Smooth muscle cell (in vitro differentiated cells): ENCODE results near the gene SLU7. TPM values are rescaled to one million over a fixed set of nuclear protein-coding genes. Genes with fewer than 3 reads are reported as not detected.

Source experiments
- DNase-seq: peaks from one replicate; lab custom pipeline; 2025; ENCODE audit not compliant: unreplicated experiment; lab: John Stamatoyannopoulos, UW
- H2AFZ ChIP-seq: fragments of 200-600 bp; sonication (generic); 2 replicates; pipeline ENCODE4 v1.6.0; 2016; ENCODE audit warnings: antibody characterized with exemption, low read depth, mild to moderate bottlenecking
- H3F3A ChIP-seq: fragments of 200-600 bp; sonication (generic); 2 replicates; pipeline ENCODE4 v1.6.0; 2017; ENCODE audit warnings: antibody characterized with exemption, low read depth
- H3K27ac ChIP-seq: fragments of 200-600 bp; sonication (generic); 2 replicates; pipeline ENCODE4 v1.5.1; 2016; ENCODE audit warnings: low read depth, mild to moderate bottlenecking
- H3K27me3 ChIP-seq: fragments of 200-600 bp; sonication (generic); 2 replicates; pipeline ENCODE4 v1.6.1; 2016; ENCODE audit warnings: low read depth, mild to moderate bottlenecking
- H3K36me3 ChIP-seq: fragments of 200-600 bp; sonication (generic); 2 replicates; pipeline ENCODE4 v1.5.1; 2016; ENCODE audit warnings: low read depth
- H3K4me1 ChIP-seq: fragments of 200-600 bp; sonication (generic); 2 replicates; pipeline ENCODE4 v1.5.1; 2016; ENCODE audit warnings: low read depth
- H3K4me2 ChIP-seq: fragments of 200-600 bp; sonication (generic); 2 replicates; pipeline ENCODE4 v1.6.0; 2016; ENCODE audit warnings: mild to moderate bottlenecking
- H3K4me3 ChIP-seq: fragments of 200-600 bp; sonication (generic); 2 replicates; pipeline ENCODE4 v1.5.1; 2016; ENCODE audit warnings: mild to moderate bottlenecking
- H3K79me2 ChIP-seq: fragments of 200-600 bp; sonication (generic); 2 replicates; pipeline ENCODE4 v1.6.0; 2016; ENCODE audit warnings: low read depth, mild to moderate bottlenecking
- H3K9ac ChIP-seq: fragments of 200-600 bp; sonication (generic); 2 replicates; pipeline ENCODE4 v1.6.0; 2016; ENCODE audit warnings: low read depth
- H3K9me3 ChIP-seq: fragments of 200-600 bp; sonication (generic); replicated peaks from 2 replicates; pipeline ENCODE4 v1.5.1; 2016; ENCODE audit warnings: low read depth
- H4K20me1 ChIP-seq: fragments of 200-600 bp; sonication (generic); 2 replicates; pipeline ENCODE4 v1.6.0; 2016; ENCODE audit warnings: low read depth
- WGBS: methylation state at CpG from one replicate; pipeline ENCODE4 v1.1.7; 2016; ENCODE audit warnings: low lambda C conversion rate; 5-methylcytosine and 5-hydroxymethylcytosine counted together
- polyA plus RNA-seq: library from polyadenylated mRNA; unstranded; fragments of >200 nt; fragmentation: Nextera tagmentation; extraction: Ambion mirVana; gene quantifications from 2 replicates; pipeline ENCODE4 v1.2.1, GENCODE V29; 2016
- total RNA-seq: library from RNA; depleted of rRNA; stranded (reverse); fragments of >200 nt; gene quantifications from 2 replicates; pipeline ENCODE4 v1.2.3, GENCODE V29; 2014
- TF ChIP-seq, protein P1 (sequence below): fragments of 200-600 bp; sonication (generic); IDR thresholded peaks from 2 replicates; pipeline ENCODE4 v1.5.1; 2017; ENCODE audit warnings: borderline replicate concordance, mild to moderate bottlenecking, antibody characterized with exemption; ENCODE audit not compliant: insufficient read depth, poor library complexity, severe bottlenecking

The SLU7 gene
- total and polyA plus RNA-seq, 2 experiments from 2014 or later: 46.3 to 48.1 TPM

DNA sequence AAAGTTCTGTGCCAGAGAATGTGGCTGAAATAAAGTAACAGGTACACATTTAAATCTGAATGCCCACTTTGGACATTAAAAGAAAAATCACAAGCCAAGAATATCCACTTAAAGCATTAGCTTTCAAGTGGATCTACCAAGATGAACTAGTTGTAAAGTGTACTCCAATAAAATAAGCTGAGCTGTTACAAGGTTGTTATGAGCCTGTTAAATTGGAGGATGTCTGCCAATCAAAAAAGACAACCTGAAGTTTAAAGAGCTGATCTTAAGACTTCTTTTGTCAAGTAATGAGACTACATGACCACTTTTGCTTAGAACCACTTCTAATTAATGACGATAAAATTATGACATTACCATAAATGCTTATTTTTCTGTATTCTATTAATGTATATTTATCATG is 21.4 kb downstream of the SLU7 start:
- H3K36me3 ChIP-seq: no peaks in the 10 kb centered on the region
- H3K27ac ChIP-seq: no peak overlapping the region
- H3K4me2 ChIP-seq: peak overlapping the region; percentile 11
- TF ChIP-seq, protein P1, sequence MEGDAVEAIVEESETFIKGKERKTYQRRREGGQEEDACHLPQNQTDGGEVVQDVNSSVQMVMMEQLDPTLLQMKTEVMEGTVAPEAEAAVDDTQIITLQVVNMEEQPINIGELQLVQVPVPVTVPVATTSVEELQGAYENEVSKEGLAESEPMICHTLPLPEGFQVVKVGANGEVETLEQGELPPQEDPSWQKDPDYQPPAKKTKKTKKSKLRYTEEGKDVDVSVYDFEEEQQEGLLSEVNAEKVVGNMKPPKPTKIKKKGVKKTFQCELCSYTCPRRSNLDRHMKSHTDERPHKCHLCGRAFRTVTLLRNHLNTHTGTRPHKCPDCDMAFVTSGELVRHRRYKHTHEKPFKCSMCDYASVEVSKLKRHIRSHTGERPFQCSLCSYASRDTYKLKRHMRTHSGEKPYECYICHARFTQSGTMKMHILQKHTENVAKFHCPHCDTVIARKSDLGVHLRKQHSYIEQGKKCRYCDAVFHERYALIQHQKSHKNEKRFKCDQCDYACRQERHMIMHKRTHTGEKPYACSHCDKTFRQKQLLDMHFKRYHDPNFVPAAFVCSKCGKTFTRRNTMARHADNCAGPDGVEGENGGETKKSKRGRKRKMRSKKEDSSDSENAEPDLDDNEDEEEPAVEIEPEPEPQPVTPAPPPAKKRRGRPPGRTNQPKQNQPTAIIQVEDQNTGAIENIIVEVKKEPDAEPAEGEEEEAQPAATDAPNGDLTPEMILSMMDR: no peak
- no peak overlapping the region for H3K4me3 ChIP-seq
- H3K9ac ChIP-seq: no peak overlapping the region
- DNase-seq: no peak
- peaks cover 5% of the 10 kb centered on the region for H4K20me1 ChIP-seq
- H2AFZ ChIP-seq: no peak overlapping the region
- WGBS: 100% methylated on average over 1 of the region's 1 CpG
- H3K27me3 ChIP-seq: no peaks in the 10 kb centered on the region
- peaks cover 18% of the 10 kb centered on the region for H3K79me2 ChIP-seq
- H3K9me3 ChIP-seq: no peaks in the 10 kb centered on the region
- peaks cover 14% of the 10 kb centered on the region for H3F3A ChIP-seq
- H3K4me1 ChIP-seq: peaks cover 16% of the 10 kb centered on the region

DNA sequence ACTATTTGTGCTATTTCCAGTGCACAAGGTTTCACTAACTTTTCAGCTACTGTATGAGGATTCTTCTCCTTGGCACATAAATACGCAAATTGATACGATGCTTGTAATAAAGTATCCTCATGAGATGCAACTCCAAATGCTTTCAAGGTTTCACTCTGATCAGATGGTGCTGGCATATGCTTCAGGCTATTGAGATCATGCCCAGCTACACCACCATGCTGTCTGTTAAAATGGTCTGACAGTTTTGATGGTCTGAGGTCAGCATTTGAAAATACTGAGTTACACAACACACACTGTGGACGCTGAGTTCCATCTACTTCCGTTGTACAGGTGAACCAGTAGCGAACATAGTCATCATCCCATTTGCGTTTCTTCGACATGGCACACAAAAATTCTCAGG is 23.8 kb downstream of the SLU7 start:
- Histone ChIP-seq H2AFZ (no peak overlapping the region), H3K36me3 (no peaks in the 10 kb centered on the region), H3K27ac (no peak overlapping the region), H3K4me2 (no peak overlapping the region), H3K9me3 (no peaks in the 10 kb centered on the region), H3K9ac (no peak overlapping the region), H3F3A (no peaks in the 10 kb centered on the region), H4K20me1 (peaks cover 5% of the 10 kb centered on the region), H3K4me3 (no peak overlapping the region), H3K4me1 (peaks cover 12% of the 10 kb centered on the region), H3K27me3 (no peaks in the 10 kb centered on the region), H3K79me2 (peaks cover 18% of the 10 kb centered on the region)
- TF ChIP-seq, protein P1: no peak
- WGBS: 97% methylated on average over 7 of the region's 7 CpGs
- no peak for DNase-seq

DNA sequence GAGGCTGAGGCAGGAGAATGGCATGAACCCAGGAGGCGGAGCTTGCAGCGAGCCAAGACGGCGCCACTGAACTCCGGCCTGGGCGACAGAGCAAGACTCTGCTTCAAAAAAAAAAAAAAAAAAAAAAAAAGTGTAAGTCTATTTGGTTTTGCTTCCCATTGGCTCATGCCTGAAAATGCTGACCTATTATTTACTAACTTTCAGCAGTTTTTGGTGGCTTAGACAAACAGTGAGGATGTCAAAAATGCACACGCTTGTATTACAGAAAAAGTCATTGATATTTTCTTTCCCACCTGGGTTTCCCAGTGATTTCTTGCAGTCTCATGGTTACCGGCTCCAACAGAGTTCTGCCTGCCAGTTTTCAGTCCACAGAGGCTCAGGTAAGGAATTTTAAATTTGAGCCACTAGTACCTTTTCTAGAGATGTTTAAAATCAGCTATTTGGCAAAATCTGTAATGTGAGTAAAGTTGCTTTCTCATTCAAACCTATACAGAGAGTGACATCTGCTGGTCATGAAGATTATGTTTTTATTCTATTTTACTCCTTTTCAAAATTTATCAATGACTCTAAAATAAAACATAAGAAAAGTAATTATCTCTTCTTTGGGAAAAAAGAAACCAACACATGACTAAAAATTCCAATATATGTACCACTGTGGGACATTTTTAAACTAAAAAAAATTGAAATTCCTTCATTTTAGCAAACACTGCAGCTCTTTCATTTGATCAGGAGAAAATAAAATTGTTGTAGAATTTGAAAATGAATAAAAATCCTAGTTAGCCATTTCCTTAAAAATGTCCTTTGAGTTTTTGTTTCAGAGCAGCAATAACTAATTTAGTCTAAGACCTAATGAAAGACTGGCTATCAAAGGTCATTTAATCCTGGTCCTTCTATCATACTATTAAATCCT is 27.8 kb downstream of the SLU7 start:
- H3K79me2 ChIP-seq: no peaks in the 10 kb centered on the region
- H4K20me1 ChIP-seq: peaks cover 5% of the 10 kb centered on the region
- H3K9me3 ChIP-seq: peaks cover 9% of the 10 kb centered on the region
- no peak overlapping the region for H3K27ac ChIP-seq
- no peak overlapping the region for H3K9ac ChIP-seq
- no peak for DNase-seq
- H3K27me3 ChIP-seq: no peaks in the 10 kb centered on the region
- WGBS: 69% methylated on average over 3 of the region's 8 CpGs
- no peak overlapping the region for H3K4me2 ChIP-seq
- no peak overlapping the region for H2AFZ ChIP-seq
- H3K4me1 ChIP-seq: no peaks in the 10 kb centered on the region
- H3F3A ChIP-seq: no peaks in the 10 kb centered on the region
- no peak overlapping the region for H3K4me3 ChIP-seq
- H3K36me3 ChIP-seq: no peaks in the 10 kb centered on the region
- TF ChIP-seq, protein P1: peak; percentile 53
